ENCODE data around the gene NEAT1. TPM values are rescaled to one million over a fixed set of nuclear protein-coding genes. Genes with fewer than 3 reads are reported as not detected.
A peak's percentile ranks its signal among the peaks of the same experiment; 100 is the strongest.

Gene NEAT1
- total RNA-seq, 6 experiments from 2014 or later = 202 to 1,225 (median 767) TPM

- ATAC-seq = no peak
These were observed 50.8 kb downstream of the NEAT1 start for GRCh38 chr11:65473278-65473860.

DNA sequence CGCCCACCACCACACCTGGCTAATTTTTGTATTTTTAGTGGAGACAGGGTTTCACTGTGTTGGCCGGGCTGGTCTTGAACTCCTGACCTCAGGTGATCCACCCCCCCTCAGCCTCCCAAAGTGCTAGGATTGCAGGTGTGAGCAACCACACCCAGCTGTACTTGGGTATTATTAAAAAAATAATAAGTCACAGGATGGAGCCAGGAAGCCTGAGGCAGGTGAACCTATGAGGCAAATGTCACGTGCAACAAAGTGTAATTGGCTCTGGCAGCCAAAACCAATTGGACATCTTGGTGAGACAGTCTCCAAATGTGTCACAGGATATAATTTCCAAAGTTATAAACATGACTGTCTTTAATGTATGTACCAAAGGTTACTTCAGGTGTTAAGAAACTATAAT, 52.3 kb downstream of the NEAT1 start:
- no peaks in the 10 kb centered on the region for H3K27me3 ChIP-seq
- DNase-seq (peak in 1 of 3 donors; percentile 17), ATAC-seq (no peak)
- H3K4me1 ChIP-seq = peaks cover 0 to 20% (median 9%) of the 10 kb centered on the region in 4 donors
- H3K4me3 ChIP-seq = no peak overlapping the region
- no peaks in the 10 kb centered on the region for H3K36me3 ChIP-seq
- intact Hi-C loops (cut with DNase I) = no loop called here
- no peak overlapping the region for H3K27ac ChIP-seq
- H3K9me3 ChIP-seq = no peaks in the 10 kb centered on the region
- no peak for TF ChIP-seq POLR2A (IDR thresholded peaks at IDR 0.05)
- TF ChIP-seq, protein P1, sequence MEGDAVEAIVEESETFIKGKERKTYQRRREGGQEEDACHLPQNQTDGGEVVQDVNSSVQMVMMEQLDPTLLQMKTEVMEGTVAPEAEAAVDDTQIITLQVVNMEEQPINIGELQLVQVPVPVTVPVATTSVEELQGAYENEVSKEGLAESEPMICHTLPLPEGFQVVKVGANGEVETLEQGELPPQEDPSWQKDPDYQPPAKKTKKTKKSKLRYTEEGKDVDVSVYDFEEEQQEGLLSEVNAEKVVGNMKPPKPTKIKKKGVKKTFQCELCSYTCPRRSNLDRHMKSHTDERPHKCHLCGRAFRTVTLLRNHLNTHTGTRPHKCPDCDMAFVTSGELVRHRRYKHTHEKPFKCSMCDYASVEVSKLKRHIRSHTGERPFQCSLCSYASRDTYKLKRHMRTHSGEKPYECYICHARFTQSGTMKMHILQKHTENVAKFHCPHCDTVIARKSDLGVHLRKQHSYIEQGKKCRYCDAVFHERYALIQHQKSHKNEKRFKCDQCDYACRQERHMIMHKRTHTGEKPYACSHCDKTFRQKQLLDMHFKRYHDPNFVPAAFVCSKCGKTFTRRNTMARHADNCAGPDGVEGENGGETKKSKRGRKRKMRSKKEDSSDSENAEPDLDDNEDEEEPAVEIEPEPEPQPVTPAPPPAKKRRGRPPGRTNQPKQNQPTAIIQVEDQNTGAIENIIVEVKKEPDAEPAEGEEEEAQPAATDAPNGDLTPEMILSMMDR (IDR thresholded peaks at IDR 0.05) = no peak
- 80% methylated on average over 2 of the region's 3 CpGs for WGBS (ENCODE audit: insufficient coverage, low coverage, low lambda C conversion rate, missing lambda C conversion rate)

More at GRCh38 chr11:65473278-65473860, 50.8 kb downstream of the NEAT1 start:
- DNase-seq = no peak
- H3K27me3 ChIP-seq = no peaks in the 10 kb centered on the region
- 85% methylated on average over 7 of the region's 7 CpGs for WGBS (ENCODE audit: insufficient coverage, low coverage, low lambda C conversion rate, missing lambda C conversion rate)
- H3K4me3 ChIP-seq = no peak overlapping the region
- H3K9me3 ChIP-seq = no peaks in the 10 kb centered on the region
- intact Hi-C loops (cut with DNase I) = no loop called here
- H3K4me1 ChIP-seq = peaks cover 0 to 17% (median 7%) of the 10 kb centered on the region in 4 donors
- no peaks in the 10 kb centered on the region for H3K36me3 ChIP-seq
- H3K27ac ChIP-seq = no peak overlapping the region
- TF ChIP-seq POLR2A (IDR thresholded peaks at IDR 0.05) = no peak
- TF ChIP-seq, protein P1 (IDR thresholded peaks at IDR 0.05) = no peak

DNA sequence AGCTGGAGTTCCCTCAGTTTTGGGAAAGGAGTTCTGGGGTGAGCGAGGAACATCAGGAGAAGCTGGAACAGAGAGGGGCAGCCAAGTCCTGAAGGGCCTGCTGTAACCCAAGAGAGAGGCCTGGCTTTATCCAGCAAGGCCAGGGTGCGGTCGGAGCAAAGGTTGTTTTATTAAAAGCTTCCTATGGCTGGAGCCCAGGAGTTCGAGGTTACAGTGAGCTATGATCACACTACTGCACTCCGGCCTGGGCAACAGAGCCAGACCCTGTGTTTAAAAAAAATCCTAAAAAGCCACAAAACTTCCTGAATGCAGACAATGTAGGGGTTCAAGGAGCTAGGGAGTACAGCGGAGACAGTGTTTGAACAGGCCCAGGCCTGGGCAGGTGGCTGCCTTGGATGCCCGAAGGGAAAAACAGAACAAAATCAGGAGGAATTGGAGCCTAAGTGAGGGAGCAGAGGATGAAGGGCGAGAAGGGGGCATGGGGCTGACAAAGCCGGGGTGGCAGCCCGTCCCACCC, 54.1 kb downstream of the NEAT1 start:
- no peaks in the 10 kb centered on the region for H3K9me3 ChIP-seq
- WGBS (ENCODE audit: insufficient coverage, low coverage, low lambda C conversion rate, missing lambda C conversion rate) = 7% methylated on average over 9 of the region's 10 CpGs
- TF ChIP-seq POLR2A (IDR thresholded peaks at IDR 0.05) = no peak
- TF ChIP-seq, protein P1 (IDR thresholded peaks at IDR 0.05) = no peak
- H3K27me3 ChIP-seq = no peaks in the 10 kb centered on the region
- no peaks in the 10 kb centered on the region for H3K36me3 ChIP-seq
- H3K4me1 ChIP-seq = peaks cover 0 to 20% (median 9%) of the 10 kb centered on the region in 4 donors
- H3K4me3 ChIP-seq = peak overlapping the region; percentile 71 to 96 (median 91)
- peak overlapping the region; percentile 97 to 100 (median 100) for H3K27ac ChIP-seq
- ATAC-seq = peak; percentile 32 to 60 (median 56)
- DNase-seq = peak in 2 of 3 donors; percentile 76 to 87
- intact Hi-C loops (cut with DNase I) = no loop called here

DNA sequence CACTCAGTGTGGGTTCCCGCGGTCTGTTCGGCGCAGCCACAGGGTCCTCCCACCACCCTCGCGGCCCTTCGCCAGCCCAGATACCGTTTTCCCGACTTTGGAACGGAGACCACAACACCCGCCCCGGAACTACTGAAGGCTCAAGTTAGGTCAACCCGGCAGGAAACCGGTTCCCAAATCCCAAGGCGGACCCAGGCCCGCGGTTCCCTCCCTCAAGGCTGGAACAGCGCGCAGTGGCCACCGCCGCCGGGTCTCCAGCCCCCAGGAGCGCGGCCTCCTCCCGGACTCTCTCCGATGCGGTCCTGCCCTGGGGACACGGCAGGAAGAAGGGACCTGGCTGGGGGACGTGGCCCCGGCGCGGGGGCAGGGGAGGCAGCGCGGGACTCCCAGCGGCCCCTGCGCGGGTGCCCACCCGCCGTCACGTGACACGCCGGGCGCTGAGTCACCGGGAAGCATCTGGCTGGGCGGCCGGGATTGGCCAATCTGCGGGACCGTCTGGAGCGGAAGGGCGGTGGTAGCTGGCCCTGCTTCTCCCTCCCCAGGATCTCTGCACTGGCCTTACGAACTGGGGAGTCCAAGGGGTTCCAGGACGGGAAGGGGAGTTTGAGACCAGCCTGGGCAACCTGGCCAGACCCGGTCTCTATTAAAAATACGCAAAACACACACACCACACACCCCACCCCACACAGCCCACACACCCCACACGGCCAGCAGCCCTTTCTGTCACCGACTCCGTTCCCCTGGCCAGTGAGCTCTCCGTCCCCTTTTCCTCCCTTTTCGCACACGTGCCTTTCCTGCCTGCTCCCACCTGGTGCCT, 54.8 kb downstream of the NEAT1 start:
- no peaks in the 10 kb centered on the region for H3K27me3 ChIP-seq
- H3K9me3 ChIP-seq = no peaks in the 10 kb centered on the region
- TF ChIP-seq POLR2A (IDR thresholded peaks at IDR 0.05) = peak; percentile 97
- TF ChIP-seq, protein P1 (IDR thresholded peaks at IDR 0.05) = no peak
- peak overlapping the region; percentile 71 to 96 (median 91) for H3K4me3 ChIP-seq
- intact Hi-C loops (cut with DNase I) = no loop called here
- DNase-seq = peak; percentile 98
- peaks cover 0 to 20% (median 9%) of the 10 kb centered on the region in 4 donors for H3K4me1 ChIP-seq
- 0% methylated on average over 5 of the region's 60 CpGs for WGBS (ENCODE audit: insufficient coverage, low coverage, low lambda C conversion rate, missing lambda C conversion rate)
- H3K27ac ChIP-seq = peak overlapping the region; percentile 97 to 100 (median 100)
- ATAC-seq = peak; percentile 80 to 91 (median 88)
- no peaks in the 10 kb centered on the region for H3K36me3 ChIP-seq
